H9 (cell line): Measurements from ENCODE around the gene TP53TG3D. TPM values are rescaled to one million over a fixed set of nuclear protein-coding genes. Genes with fewer than 3 reads are reported as not detected.
"Not testable (repeated sequence)": the region's sequence is repeated elsewhere in the genome, so short reads cannot be mapped to it uniquely, and the experiment has no call there.

ENCODE experiments used
- DNase-seq: peaks from one replicate; pipeline ENCODE4 v3.0.0-alpha.2; 2017
- H2AFZ ChIP-seq: one replicate; pipeline ENCODE4 v1.6.1; 2013; ENCODE audit warnings: mild to moderate bottlenecking, low read length, control low read depth, moderate library complexity
- H2AK5ac ChIP-seq: 2 replicates; pipeline ENCODE4 v1.6.1; 2013; ENCODE audit warnings: low read length, control low read depth, mixed read lengths; ENCODE audit not compliant: insufficient read length
- H2BK120ac ChIP-seq: one replicate; pipeline ENCODE4 v1.6.1; 2013; ENCODE audit warnings: low read depth, mild to moderate bottlenecking, low read length, control low read depth, inconsistent platforms; ENCODE audit not compliant: poor library complexity, severe bottlenecking
- H2BK12ac ChIP-seq: 2 replicates; pipeline ENCODE4 v1.6.1; 2013; ENCODE audit warnings: low read length, control low read depth, mixed read lengths, low read depth; ENCODE audit not compliant: insufficient read length
- H2BK15ac ChIP-seq: 2 replicates; pipeline ENCODE4 v1.6.1; 2013; ENCODE audit warnings: low read depth, low read length, control low read depth
- H2BK20ac ChIP-seq: one replicate; pipeline ENCODE4 v1.6.1; 2013; ENCODE audit warnings: low read depth, mild to moderate bottlenecking, low read length, control low read depth, inconsistent platforms; ENCODE audit not compliant: poor library complexity, severe bottlenecking
- H2BK5ac ChIP-seq: 2 replicates; pipeline ENCODE4 v1.6.1; 2013; ENCODE audit warnings: low read length, control low read depth, mixed read lengths; ENCODE audit not compliant: insufficient read length
- H3K14ac ChIP-seq: 2 replicates; pipeline ENCODE4 v1.6.1; 2013; ENCODE audit warnings: low read length, control low read depth; ENCODE audit not compliant: insufficient read depth
- H3K18ac ChIP-seq: 2 replicates; pipeline ENCODE4 v1.6.1; 2013; ENCODE audit warnings: low read depth, mild to moderate bottlenecking, mixed read lengths, low read length, control low read depth; ENCODE audit not compliant: insufficient read length
- H3K23ac ChIP-seq: 2 replicates; pipeline ENCODE4 v1.6.1; 2013; ENCODE audit warnings: low read length, control low read depth, mixed read lengths, low read depth; ENCODE audit not compliant: insufficient read length
- H3K23me2 ChIP-seq: 2 replicates; pipeline ENCODE4 v1.6.1; 2013; ENCODE audit warnings: low read depth, mild to moderate bottlenecking, mixed read lengths, low read length, control low read depth; ENCODE audit not compliant: insufficient read length, poor library complexity, severe bottlenecking
- H3K27ac ChIP-seq: 2 replicates; pipeline ENCODE4 v1.5.1; 2013; ENCODE audit warnings: low read length, control low read depth, mixed read lengths, low read depth; ENCODE audit not compliant: insufficient read length
- H3K27me3 ChIP-seq: 2 replicates; pipeline ENCODE4 v1.6.1; 2013; ENCODE audit warnings: low read length, control low read depth, inconsistent platforms; ENCODE audit not compliant: insufficient read depth
- H3K4ac ChIP-seq: 2 replicates; pipeline ENCODE4 v1.6.1; 2013; ENCODE audit warnings: low read depth, mild to moderate bottlenecking, control low read depth, inconsistent platforms, low read length, moderate library complexity
- H3K4me1 ChIP-seq: 2 replicates; pipeline ENCODE4 v1.6.1; 2013; ENCODE audit warnings: low read length, control low read depth, inconsistent platforms; ENCODE audit not compliant: insufficient read depth
- H3K4me2 ChIP-seq: 2 replicates; pipeline ENCODE4 v1.6.1; 2013; ENCODE audit warnings: low read length, control low read depth, mixed read lengths; ENCODE audit not compliant: insufficient read length, insufficient read depth
- H3K56ac ChIP-seq: 2 replicates; pipeline ENCODE4 v1.6.1; 2013; ENCODE audit warnings: low read depth, mild to moderate bottlenecking, mixed read lengths, low read length, control low read depth; ENCODE audit not compliant: insufficient read length
- H3K79me1 ChIP-seq: 2 replicates; pipeline ENCODE4 v1.6.1; 2013; ENCODE audit warnings: low read depth, mild to moderate bottlenecking, moderate library complexity, low read length, control low read depth, inconsistent platforms; ENCODE audit not compliant: insufficient read depth, poor library complexity, severe bottlenecking
- H3K79me2 ChIP-seq: 2 replicates; pipeline ENCODE4 v1.6.1; 2013; ENCODE audit warnings: low read length, control low read depth, inconsistent platforms; ENCODE audit not compliant: insufficient read depth
- H3K9ac ChIP-seq: 2 replicates; pipeline ENCODE4 v1.6.1; 2013; ENCODE audit warnings: low read length, control low read depth, mixed read lengths; ENCODE audit not compliant: insufficient read length; ENCODE audit errors: extremely low read depth
- H3K9me3 ChIP-seq: one replicate; pipeline ENCODE4 v1.6.1; 2013; ENCODE audit warnings: low read depth, low read length, inconsistent platforms; ENCODE audit not compliant: control insufficient read depth
- H3T11ph ChIP-seq: one replicate; pipeline ENCODE4 v1.6.1; 2013; ENCODE audit warnings: mild to moderate bottlenecking, low read length, control low read depth, inconsistent platforms
- H4K20me1 ChIP-seq: one replicate; pipeline ENCODE4 v1.6.1; 2013; ENCODE audit not compliant: control insufficient read depth, insufficient read length, insufficient read depth
- H4K5ac ChIP-seq: 2 replicates; pipeline ENCODE4 v1.6.1; 2013; ENCODE audit warnings: low read depth, mild to moderate bottlenecking, mixed read lengths, low read length, control low read depth; ENCODE audit not compliant: insufficient read length
- H4K8ac ChIP-seq: replicated peaks from 2 replicates; pipeline ENCODE4 v1.6.1; 2013; ENCODE audit warnings: low read length, control low read depth, mixed read lengths, low read depth; ENCODE audit not compliant: insufficient read length
- H4K91ac ChIP-seq: 2 replicates; pipeline ENCODE4 v1.6.1; 2013; ENCODE audit warnings: low read depth, mild to moderate bottlenecking, moderate library complexity, mixed read lengths, low read length, control low read depth; ENCODE audit not compliant: insufficient read length
- H3K27ac Mint-ChIP-seq, 3 experiments: 2 replicates in 2 of 3; 3 replicates in 1 of 3; pipeline ENCODE4 v1.8.0; 2020 to 2021; ENCODE audit warnings: mixed read lengths in 3 of 3, mild to moderate bottlenecking in 1 of 3, moderate library complexity in 1 of 3
- H3K27me3 Mint-ChIP-seq: 2 replicates; pipeline ENCODE4 v1.8.0; 2021; ENCODE audit warnings: low read depth, mild to moderate bottlenecking, moderate library complexity, mixed read lengths
- H3K36me3 Mint-ChIP-seq, 3 experiments: 2 replicates in 2 of 3; 3 replicates in 1 of 3; pipeline ENCODE4 v1.8.0; 2020 to 2021; ENCODE audit warnings: low read depth in 3 of 3, mixed read lengths in 3 of 3; ENCODE audit not compliant: insufficient read depth in 1 of 3
- H3K4me1 Mint-ChIP-seq, 2 experiments: 2 replicates each; pipeline ENCODE4 v1.8.0; 2020; ENCODE audit warnings: mixed read lengths in 2 of 2
- H3K4me3 Mint-ChIP-seq, 2 experiments: 2 replicates in 1 of 2; 3 replicates in 1 of 2; pipeline ENCODE4 v1.8.0; 2020 to 2021; ENCODE audit warnings: mild to moderate bottlenecking in 2 of 2, mixed read lengths in 2 of 2, moderate library complexity in 1 of 2
- H3K9me3 Mint-ChIP-seq, 2 experiments: 2 replicates in 1 of 2; 3 replicates in 1 of 2; pipeline ENCODE4 v1.8.0; 2020; ENCODE audit warnings: mild to moderate bottlenecking in 2 of 2, mixed read lengths in 2 of 2, moderate library complexity in 1 of 2
- WGBS: extraction: QIAGEN DNeasy Blood & Tissue Kit; methylation state at CpG from one replicate; pipeline ENCODE4 v1.1.7; 2013; ENCODE audit warnings: missing lambda C conversion rate, low lambda C conversion rate, mixed read lengths; ENCODE audit not compliant: insufficient read length; ENCODE audit errors: extremely low coverage; 5-methylcytosine and 5-hydroxymethylcytosine counted together
- total RNA-seq: library from RNA; stranded (reverse); gene quantifications from 2 replicates; pipeline ENCODE4 v1.2.1, GENCODE V29; 2021

Gene TP53TG3D
- total RNA-seq, 1 experiment from 2014 or later: not detected

DNA sequence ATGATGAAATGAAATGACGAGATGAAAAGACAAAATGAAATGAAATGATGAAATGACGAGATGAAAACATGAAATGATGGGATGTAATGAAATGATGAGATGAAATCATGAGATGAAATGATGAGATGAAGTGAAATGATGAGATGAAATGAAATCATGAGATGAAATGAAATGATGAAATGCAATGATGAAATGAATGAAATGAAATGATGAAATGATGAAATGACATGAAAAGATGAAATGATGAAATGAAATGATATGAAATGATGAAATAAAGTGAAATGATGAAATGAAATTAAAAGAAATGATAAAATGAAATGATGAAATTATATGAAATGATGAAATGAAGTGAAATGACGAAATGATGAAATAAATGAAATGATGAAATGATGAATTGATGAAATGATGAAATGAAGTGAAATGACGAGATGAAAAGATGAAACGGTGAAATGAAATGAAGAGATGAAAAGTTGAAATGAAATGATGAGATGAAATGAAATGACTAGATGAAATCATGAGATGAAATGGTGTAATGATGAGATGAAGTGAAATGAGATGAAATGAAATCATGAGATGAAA is 30.9 kb downstream of the TP53TG3D start:
- H3K23ac ChIP-seq, H2AFZ ChIP-seq, H3K27me3 ChIP-seq, H2BK12ac ChIP-seq, H3K4me2 ChIP-seq, H3K4ac ChIP-seq, H3K4me1 Mint-ChIP-seq, H2BK5ac ChIP-seq, H3K79me2 ChIP-seq, H3K9ac ChIP-seq, H3K9me3 ChIP-seq, H3K79me1 ChIP-seq, H4K91ac ChIP-seq, H2BK15ac ChIP-seq, DNase-seq, H3K23me2 ChIP-seq, H3K36me3 Mint-ChIP-seq, H3K4me3 Mint-ChIP-seq, H4K5ac ChIP-seq, H3T11ph ChIP-seq, H2AK5ac ChIP-seq, H2BK120ac ChIP-seq, H3K4me1 ChIP-seq, H4K8ac ChIP-seq, H3K14ac ChIP-seq, H3K18ac ChIP-seq, H2BK20ac ChIP-seq, H3K56ac ChIP-seq, H3K27ac ChIP-seq, H3K27ac Mint-ChIP-seq, H3K27me3 Mint-ChIP-seq, H4K20me1 ChIP-seq: not testable (repeated sequence)
- peaks cover 4 to 12% of the 10 kb centered on the region in 2 experiments for H3K9me3 Mint-ChIP-seq
- 100% methylated on average over 3 of the region's 5 CpGs for WGBS

DNA sequence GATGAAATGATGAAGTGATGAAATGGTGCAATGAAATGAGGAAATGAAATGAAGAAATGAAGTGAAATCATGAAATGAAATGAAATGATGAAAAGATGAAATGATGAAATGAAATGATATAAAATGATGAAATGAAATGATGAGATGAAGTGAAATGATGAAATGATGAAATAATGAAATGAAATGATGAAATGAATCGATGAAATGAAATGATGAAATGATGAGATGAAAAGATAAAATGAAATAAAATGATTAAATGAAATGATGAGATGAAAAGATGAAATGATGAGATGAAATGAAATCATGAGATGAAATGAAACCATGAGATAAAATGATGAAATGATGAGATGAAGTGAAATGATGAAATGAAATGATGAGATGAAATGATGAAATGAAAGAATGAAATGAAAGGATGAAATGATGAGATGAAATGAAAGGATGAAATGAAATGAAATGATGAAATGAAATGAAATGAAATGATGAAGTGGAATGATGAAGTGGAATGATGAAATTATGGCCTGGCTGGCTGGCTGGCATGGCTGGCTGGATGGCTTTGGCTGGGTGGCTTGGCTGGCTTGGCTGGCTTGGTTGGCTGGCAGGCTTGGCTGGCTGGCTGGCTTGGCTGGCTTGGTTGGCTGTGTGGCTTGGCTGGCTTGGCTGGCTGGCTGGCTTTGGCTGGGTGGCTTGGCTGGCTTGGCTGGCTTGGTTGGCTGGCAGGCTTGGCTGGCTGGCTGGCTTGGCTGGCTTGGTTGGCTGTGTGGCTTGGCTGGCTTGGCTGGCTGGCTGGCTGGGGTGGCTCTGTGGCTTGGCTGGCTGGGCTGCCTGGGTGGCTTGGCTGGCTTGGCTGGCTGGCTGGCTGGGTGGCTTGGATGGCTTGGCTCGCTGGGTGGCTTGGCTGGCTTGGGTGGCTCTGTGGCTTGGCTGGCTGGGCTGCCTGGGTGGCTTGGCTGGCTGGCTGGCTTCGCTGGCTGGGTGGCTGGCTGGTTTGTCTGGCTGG is 32.0 kb downstream of the TP53TG3D start:
- not testable (repeated sequence) for H3K9me3 ChIP-seq, H3K4ac ChIP-seq, H4K20me1 ChIP-seq, H3K36me3 Mint-ChIP-seq, H3T11ph ChIP-seq, H4K5ac ChIP-seq, H3K18ac ChIP-seq, H3K56ac ChIP-seq, H3K4me3 Mint-ChIP-seq, H2BK15ac ChIP-seq, H3K9ac ChIP-seq, H3K27ac ChIP-seq, H3K4me1 ChIP-seq, H2BK5ac ChIP-seq, H3K27ac Mint-ChIP-seq, H3K27me3 ChIP-seq, H3K79me2 ChIP-seq, H2BK12ac ChIP-seq, H3K4me2 ChIP-seq, H3K23ac ChIP-seq, H2AFZ ChIP-seq, H4K8ac ChIP-seq, H3K23me2 ChIP-seq, H2AK5ac ChIP-seq, H3K14ac ChIP-seq, H4K91ac ChIP-seq, H3K79me1 ChIP-seq, H2BK20ac ChIP-seq, H3K27me3 Mint-ChIP-seq, DNase-seq, H2BK120ac ChIP-seq, H3K4me1 Mint-ChIP-seq
- 100% methylated on average over 1 of the region's 3 CpGs for WGBS
- peaks cover 4 to 12% of the 10 kb centered on the region in 2 experiments for H3K9me3 Mint-ChIP-seq
